ENCODE measurements around the gene RNU1-4.
"Not testable (repeated sequence)": the region's sequence is repeated elsewhere in the genome, so short reads cannot be mapped to it uniquely, and the experiment has no call there.

GRCh38 chr1:16748710-16749109, 8.4 kb downstream of the RNU1-4 start:
- TF ChIP-seq ZNF891 (CRISPR knock-in tag; IDR thresholded peaks at IDR 0.05); RAD21 (CRISPR knock-in tag; IDR thresholded peaks at IDR 0.05); GRHL1 (CRISPR knock-in tag; conservative IDR thresholded peaks at IDR 0.05); TRIM22 (IDR thresholded peaks at IDR 0.05); ZNF83 (CRISPR knock-in tag; IDR thresholded peaks at IDR 0.05; ENCODE audit: borderline replicate concordance); SMARCE1 (IDR thresholded peaks at IDR 0.05; ENCODE audit: borderline replicate concordance): not testable (repeated sequence)
